ENCODE results near the gene AFAP1. TPM values are rescaled to one million over a fixed set of nuclear protein-coding genes. Genes with fewer than 3 reads are reported as not detected.

Gene AFAP1
- total RNA-seq, 4 donors from 2014 or later = 25.1 to 56.9 (median 26.4) TPM

DNA sequence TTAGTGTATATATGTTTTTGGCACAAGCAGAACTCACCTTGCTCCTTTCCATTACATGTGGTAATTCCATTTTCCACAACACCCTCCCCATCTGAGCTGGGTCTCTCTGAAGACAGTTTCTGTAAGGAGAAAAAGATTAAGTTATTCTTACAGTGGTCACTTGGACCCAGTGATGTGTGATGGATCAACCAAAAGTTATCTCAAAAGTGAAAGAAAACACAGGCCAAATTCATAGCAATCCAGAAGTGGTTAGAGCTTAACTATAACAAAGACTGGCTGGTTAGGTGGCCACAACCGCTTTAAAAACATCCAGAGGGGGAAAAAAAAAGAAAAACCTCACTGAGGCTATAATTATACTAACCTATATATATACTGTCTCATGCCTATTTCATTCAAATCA, 123.7 kb downstream of the AFAP1 start:
- H3K27me3 ChIP-seq = no peaks in the 10 kb centered on the region
- peaks cover 6 to 55% (median 18%) of the 10 kb centered on the region in 4 donors for H3K4me1 ChIP-seq
- H3K4me3 ChIP-seq = no peak overlapping the region
- intact Hi-C loops (cut with DNase I; ENCODE audit: low total_unique reads) (no loop called here), in situ Hi-C loops (cut with MboI; ENCODE audit: low pct_ligation_motif_present in 1 of 4, low pct_unique_long_range_greater_than_20kb in 1 of 4, low sequenced_read_pairs in 3 of 4) (no loop called here)
- H3K36me3 ChIP-seq = peaks cover 0 to 22% (median 7%) of the 10 kb centered on the region in 4 donors
- no peaks in the 10 kb centered on the region for H3K9me3 ChIP-seq
- DNase-seq = no peak
- WGBS, 2 donors (ENCODE audit: low coverage in 1 of 2) = 68 to 92% methylated on average over 1 of the region's 1 CpG
- peak overlapping the region in 2 of 4 donors; percentile 13 to 55 for H3K27ac ChIP-seq
- TF ChIP-seq, protein P1, sequence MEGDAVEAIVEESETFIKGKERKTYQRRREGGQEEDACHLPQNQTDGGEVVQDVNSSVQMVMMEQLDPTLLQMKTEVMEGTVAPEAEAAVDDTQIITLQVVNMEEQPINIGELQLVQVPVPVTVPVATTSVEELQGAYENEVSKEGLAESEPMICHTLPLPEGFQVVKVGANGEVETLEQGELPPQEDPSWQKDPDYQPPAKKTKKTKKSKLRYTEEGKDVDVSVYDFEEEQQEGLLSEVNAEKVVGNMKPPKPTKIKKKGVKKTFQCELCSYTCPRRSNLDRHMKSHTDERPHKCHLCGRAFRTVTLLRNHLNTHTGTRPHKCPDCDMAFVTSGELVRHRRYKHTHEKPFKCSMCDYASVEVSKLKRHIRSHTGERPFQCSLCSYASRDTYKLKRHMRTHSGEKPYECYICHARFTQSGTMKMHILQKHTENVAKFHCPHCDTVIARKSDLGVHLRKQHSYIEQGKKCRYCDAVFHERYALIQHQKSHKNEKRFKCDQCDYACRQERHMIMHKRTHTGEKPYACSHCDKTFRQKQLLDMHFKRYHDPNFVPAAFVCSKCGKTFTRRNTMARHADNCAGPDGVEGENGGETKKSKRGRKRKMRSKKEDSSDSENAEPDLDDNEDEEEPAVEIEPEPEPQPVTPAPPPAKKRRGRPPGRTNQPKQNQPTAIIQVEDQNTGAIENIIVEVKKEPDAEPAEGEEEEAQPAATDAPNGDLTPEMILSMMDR (IDR thresholded peaks at IDR 0.05) = no peak
- TF ChIP-seq POLR2AphosphoS5 (IDR thresholded peaks at IDR 0.05) (no peak), EP300 (IDR thresholded peaks at IDR 0.05; ENCODE audit: low read depth) (no peak), POLR2A (IDR thresholded peaks at IDR 0.05) (no peak)

DNA sequence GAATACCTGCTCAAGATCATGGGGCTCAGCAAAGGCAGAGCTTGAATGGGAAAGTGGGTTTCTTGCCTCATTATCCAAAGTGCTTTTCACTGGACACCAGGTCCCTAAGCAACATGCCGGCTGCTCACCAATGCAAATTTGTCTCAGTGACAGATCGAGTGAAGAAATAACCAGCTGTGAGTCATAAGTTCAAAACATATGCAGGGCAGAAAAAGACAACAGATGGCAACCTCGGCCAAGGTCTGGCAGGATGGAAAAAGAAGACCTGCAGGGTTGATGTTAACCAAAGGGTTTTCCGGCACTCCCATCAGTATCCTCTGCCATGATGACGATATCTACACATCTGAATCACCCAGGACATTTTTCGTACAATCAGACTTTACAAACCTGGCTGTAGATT, 124.1 kb downstream of the AFAP1 start:
- peaks cover 8 to 55% (median 19%) of the 10 kb centered on the region in 4 donors for H3K4me1 ChIP-seq
- WGBS, 2 donors (ENCODE audit: low coverage in 1 of 2) = 84 to 93% methylated on average over 6 of the region's 6 CpGs
- no peak for DNase-seq
- H3K36me3 ChIP-seq = peaks cover 0 to 22% (median 7%) of the 10 kb centered on the region in 4 donors
- intact Hi-C loops (cut with DNase I; ENCODE audit: low total_unique reads) = no loop called here
- no peaks in the 10 kb centered on the region for H3K9me3 ChIP-seq
- no peak overlapping the region for H3K4me3 ChIP-seq
- in situ Hi-C loops (cut with MboI; ENCODE audit: low pct_ligation_motif_present in 1 of 4, low pct_unique_long_range_greater_than_20kb in 1 of 4, low sequenced_read_pairs in 3 of 4) = no loop called here
- H3K27me3 ChIP-seq = no peaks in the 10 kb centered on the region
- TF ChIP-seq, protein P1 (IDR thresholded peaks at IDR 0.05) = no peak
- TF ChIP-seq POLR2A (IDR thresholded peaks at IDR 0.05) = no peak
- no peak for TF ChIP-seq EP300 (IDR thresholded peaks at IDR 0.05; ENCODE audit: low read depth)
- TF ChIP-seq POLR2AphosphoS5 (IDR thresholded peaks at IDR 0.05) = no peak
- H3K27ac ChIP-seq = peak overlapping the region in 1 of 4 donors; percentile 13

DNA sequence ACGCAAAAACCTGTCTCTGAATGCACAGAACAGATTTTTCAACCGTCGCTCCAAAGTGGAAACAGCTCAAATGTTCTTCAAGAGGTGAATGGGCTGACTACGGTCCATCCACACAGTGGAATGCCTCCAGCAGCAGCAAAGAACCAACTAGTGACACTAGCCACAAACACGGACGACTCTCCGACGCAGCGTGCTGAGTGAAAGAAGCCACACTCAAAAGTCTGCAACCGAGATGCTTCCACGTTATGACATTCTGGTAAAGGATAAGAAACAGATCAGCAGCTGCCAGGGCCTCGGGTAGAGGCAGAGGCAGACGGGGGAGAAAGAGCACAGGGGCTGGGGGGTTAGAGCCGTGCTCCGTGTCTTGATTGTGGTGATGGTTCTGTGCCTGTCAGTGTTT, 125.2 kb downstream of the AFAP1 start:
- TF ChIP-seq, protein P1 (IDR thresholded peaks at IDR 0.05) = no peak
- TF ChIP-seq POLR2A (IDR thresholded peaks at IDR 0.05) (no peak), EP300 (IDR thresholded peaks at IDR 0.05; ENCODE audit: low read depth) (no peak), POLR2AphosphoS5 (IDR thresholded peaks at IDR 0.05) (no peak)
- 80 to 91% methylated on average over 4 to 15 of the region's 15 CpGs for WGBS, 2 donors (ENCODE audit: low coverage in 1 of 2)
- in situ Hi-C loops (cut with MboI; ENCODE audit: low pct_ligation_motif_present in 1 of 4, low pct_unique_long_range_greater_than_20kb in 1 of 4, low sequenced_read_pairs in 3 of 4) = no loop called here
- Histone ChIP-seq H3K36me3 (peaks cover 0 to 22% (median 7%) of the 10 kb centered on the region in 4 donors), H3K4me1 (peaks cover 8 to 54% (median 23%) of the 10 kb centered on the region in 4 donors), H3K9me3 (no peaks in the 10 kb centered on the region), H3K27ac (peak overlapping the region in 1 of 4 donors; percentile 72), H3K27me3 (no peaks in the 10 kb centered on the region), H3K4me3 (no peak overlapping the region)
- no peak for DNase-seq
- intact Hi-C loops (cut with DNase I; ENCODE audit: low total_unique reads) = no loop called here

DNA sequence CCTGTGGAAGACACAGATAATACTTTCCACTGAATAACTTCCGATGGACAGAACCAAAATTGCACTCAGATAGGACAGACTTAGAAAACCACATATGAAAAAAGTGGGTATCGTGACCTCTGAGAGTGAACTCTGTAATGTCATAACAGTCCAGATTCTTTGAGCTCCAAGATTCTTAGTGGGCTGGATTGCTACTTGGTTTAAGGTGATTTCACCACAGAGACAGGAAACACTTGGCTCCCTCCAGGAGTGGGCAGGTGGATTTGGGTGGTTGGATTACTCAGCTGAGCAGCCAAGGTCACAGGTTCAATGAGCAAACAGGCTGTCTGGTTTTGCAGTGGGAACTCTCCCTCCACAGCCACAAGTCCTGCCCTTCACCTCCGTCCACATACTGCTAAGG, 126.0 kb downstream of the AFAP1 start:
- Histone ChIP-seq H3K27ac (peak overlapping the region in 2 of 4 donors; percentile 72 to 81), H3K4me1 (peaks cover 8 to 47% (median 23%) of the 10 kb centered on the region in 4 donors), H3K36me3 (peaks cover 0 to 22% (median 7%) of the 10 kb centered on the region in 4 donors), H3K9me3 (no peaks in the 10 kb centered on the region), H3K4me3 (no peak overlapping the region), H3K27me3 (no peaks in the 10 kb centered on the region)
- in situ Hi-C loops (cut with MboI; ENCODE audit: low pct_ligation_motif_present in 1 of 4, low pct_unique_long_range_greater_than_20kb in 1 of 4, low sequenced_read_pairs in 3 of 4) (no loop called here), intact Hi-C loops (cut with DNase I; ENCODE audit: low total_unique reads) (no loop called here)
- no peak for DNase-seq
- 81 to 93% methylated on average over 2 to 3 of the region's 3 CpGs for WGBS, 2 donors (ENCODE audit: low coverage in 1 of 2)
- TF ChIP-seq, protein P1 (IDR thresholded peaks at IDR 0.05) = no peak
- no peak for TF ChIP-seq POLR2AphosphoS5 (IDR thresholded peaks at IDR 0.05)
- no peak for TF ChIP-seq EP300 (IDR thresholded peaks at IDR 0.05; ENCODE audit: low read depth)
- no peak for TF ChIP-seq POLR2A (IDR thresholded peaks at IDR 0.05)

All from transverse colon (tissue), 4 donors.